Suppressor macrophage treated with lipopolysaccharide for 1 hour (primary cell): Measurements from ENCODE around the gene FANCC.
"Not testable (repeated sequence)": the region's sequence is repeated elsewhere in the genome, so short reads cannot be mapped to it uniquely, and the experiment has no call there.

Source experiments
- DNase-seq, 3 donors: peaks; one replicate each; pipeline ENCODE4 v3.0.0-alpha.2; 2020 to 2022

Gene FANCC

GRCh38 chr9:95282332-95282731, 35.2 kb downstream of the FANCC start:
- no peak for DNase-seq

- no peak for DNase-seq
Measured at GRCh38 chr9:95280745-95281144, 36.8 kb downstream of the FANCC start.

GRCh38 chr9:95277509-95277908, 40.0 kb downstream of the FANCC start:
- no peak for DNase-seq

- DNase-seq, result no peak
Measured at GRCh38 chr9:95276395-95276954, 41.0 kb downstream of the FANCC start.

- DNase-seq, result not testable (repeated sequence)
Measured at GRCh38 chr9:95274160-95274559, 43.3 kb downstream of the FANCC start.

- peak in 1 of 3 donors; percentile 11 for DNase-seq
Measured at GRCh38 chr9:95273369-95274022, 44.0 kb downstream of the FANCC start.

- no peak for DNase-seq
Measured at GRCh38 chr9:95272830-95273229, 44.7 kb downstream of the FANCC start.

GRCh38 chr9:95270790-95271189, 46.7 kb downstream of the FANCC start:
- no peak for DNase-seq

GRCh38 chr9:95269803-95270773, 47.4 kb downstream of the FANCC start:
- not testable (repeated sequence) for DNase-seq

GRCh38 chr9:95268681-95269080, 48.8 kb downstream of the FANCC start:
- DNase-seq, result no peak

GRCh38 chr9:95266649-95267048, 50.9 kb downstream of the FANCC start:
- no peak for DNase-seq

GRCh38 chr9:95265960-95266359, 51.5 kb downstream of the FANCC start:
- DNase-seq, result no peak

GRCh38 chr9:95264954-95265615, 52.4 kb downstream of the FANCC start:
- no peak for DNase-seq

- no peak for DNase-seq
Measured at GRCh38 chr9:95261890-95262289, 55.6 kb downstream of the FANCC start.

- DNase-seq, result no peak
Measured at GRCh38 chr9:95250462-95251221, 66.9 kb downstream of the FANCC start.

- no peak for DNase-seq
Measured at GRCh38 chr9:95249986-95250385, 67.5 kb downstream of the FANCC start.

GRCh38 chr9:95246547-95246946, 71.0 kb downstream of the FANCC start:
- DNase-seq, result no peak

GRCh38 chr9:95242613-95243012, 74.9 kb downstream of the FANCC start:
- no peak for DNase-seq

- DNase-seq, result no peak
Measured at GRCh38 chr9:95239071-95239470, 78.4 kb downstream of the FANCC start.

GRCh38 chr9:95237336-95237735, 80.2 kb downstream of the FANCC start:
- DNase-seq, result no peak

- DNase-seq, result no peak
Measured at GRCh38 chr9:95230046-95230445, 87.5 kb downstream of the FANCC start.

- DNase-seq, result no peak
Measured at GRCh38 chr9:95229230-95229915, 88.1 kb downstream of the FANCC start.
